SK-N-MC (cell line): ENCODE results near the gene BBLN.

Experiments
- EZH2 ChIP-seq: fragments of 200-600 bp; sonication (generic); IDR thresholded peaks from one replicate; pipeline ENCODE4 v1.6.1; 2017; ENCODE audit warnings: antibody characterized with exemption
- FOXP2 ChIP-seq: optimal IDR thresholded peaks from 2 replicates; pipeline ENCODE3; 2011; ENCODE audit warnings: mild to moderate bottlenecking, moderate library complexity; ENCODE audit not compliant: insufficient read depth; ENCODE audit errors: extremely low read length, control extremely low read depth
- POLR2AphosphoS5 ChIP-seq: IDR thresholded peaks from 2 replicates; pipeline ENCODE4 v1.6.1; 2012; ENCODE audit warnings: mild to moderate bottlenecking, low read depth, low read length, borderline replicate concordance

DNA sequence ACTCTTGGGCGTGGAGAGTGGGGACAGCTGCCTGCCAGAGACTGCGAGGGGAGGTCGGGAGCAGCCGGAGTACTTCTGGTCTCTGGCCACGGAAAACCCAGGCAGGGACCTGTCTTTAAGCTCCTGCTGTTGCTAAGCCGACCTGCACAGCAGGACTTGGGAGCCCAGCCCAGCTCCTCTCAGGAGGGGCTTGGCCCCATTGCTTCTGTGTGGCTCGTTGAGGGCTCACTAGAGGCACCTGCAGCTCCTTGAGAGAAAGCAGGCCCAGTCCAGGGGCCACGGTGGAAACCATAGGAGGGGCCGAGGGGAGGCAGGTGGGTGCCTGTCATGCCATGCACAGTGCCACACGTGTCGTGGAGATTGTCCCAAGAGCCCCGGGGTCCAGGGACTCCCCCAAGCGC, 14.1 kb upstream of the BBLN start:
- TF ChIP-seq EZH2, result no peak
- no peak for TF ChIP-seq POLR2AphosphoS5
- TF ChIP-seq FOXP2, result no peak
